GM20000 (cell line): ENCODE measurements around the gene GPR156.
"Not testable (repeated sequence)": the region's sequence is repeated elsewhere in the genome, so short reads cannot be mapped to it uniquely, and the experiment has no call there.

ENCODE experiments used
- DNase-seq: peaks from one replicate; pipeline ENCODE4 v3.0.0; 2012; ENCODE audit warnings: low spot score
- TF ChIP-seq, protein P1 (sequence below): IDR thresholded peaks from 2 replicates; pipeline ENCODE4 v1.5.1; 2012; ENCODE audit warnings: mild to moderate bottlenecking, control low read depth; ENCODE audit errors: extremely low read depth, missing control alignments

The GPR156 gene

DNA sequence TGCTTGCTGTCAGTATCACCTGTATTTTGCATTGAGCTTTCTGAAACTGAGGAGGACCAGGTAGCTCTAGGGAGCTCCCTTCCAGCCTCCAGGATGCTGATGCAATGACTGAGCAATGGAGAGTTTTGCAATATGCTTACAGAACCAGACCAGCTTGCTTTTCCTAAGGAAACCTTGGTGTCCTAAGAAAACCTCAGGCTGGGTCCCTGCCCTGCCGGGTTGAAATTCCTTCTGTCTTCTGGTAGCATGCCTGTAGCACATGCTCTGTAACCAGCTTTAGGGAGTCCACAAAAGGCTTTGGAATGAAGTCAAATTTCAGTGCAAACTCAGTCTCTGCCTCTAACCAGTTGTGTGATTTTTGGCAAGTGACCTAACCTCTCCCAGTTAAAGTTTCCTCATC lies 125.0 kb downstream of the GPR156 start:
- TF ChIP-seq, protein P1, sequence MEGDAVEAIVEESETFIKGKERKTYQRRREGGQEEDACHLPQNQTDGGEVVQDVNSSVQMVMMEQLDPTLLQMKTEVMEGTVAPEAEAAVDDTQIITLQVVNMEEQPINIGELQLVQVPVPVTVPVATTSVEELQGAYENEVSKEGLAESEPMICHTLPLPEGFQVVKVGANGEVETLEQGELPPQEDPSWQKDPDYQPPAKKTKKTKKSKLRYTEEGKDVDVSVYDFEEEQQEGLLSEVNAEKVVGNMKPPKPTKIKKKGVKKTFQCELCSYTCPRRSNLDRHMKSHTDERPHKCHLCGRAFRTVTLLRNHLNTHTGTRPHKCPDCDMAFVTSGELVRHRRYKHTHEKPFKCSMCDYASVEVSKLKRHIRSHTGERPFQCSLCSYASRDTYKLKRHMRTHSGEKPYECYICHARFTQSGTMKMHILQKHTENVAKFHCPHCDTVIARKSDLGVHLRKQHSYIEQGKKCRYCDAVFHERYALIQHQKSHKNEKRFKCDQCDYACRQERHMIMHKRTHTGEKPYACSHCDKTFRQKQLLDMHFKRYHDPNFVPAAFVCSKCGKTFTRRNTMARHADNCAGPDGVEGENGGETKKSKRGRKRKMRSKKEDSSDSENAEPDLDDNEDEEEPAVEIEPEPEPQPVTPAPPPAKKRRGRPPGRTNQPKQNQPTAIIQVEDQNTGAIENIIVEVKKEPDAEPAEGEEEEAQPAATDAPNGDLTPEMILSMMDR, result no peak
- no peak for DNase-seq

DNA sequence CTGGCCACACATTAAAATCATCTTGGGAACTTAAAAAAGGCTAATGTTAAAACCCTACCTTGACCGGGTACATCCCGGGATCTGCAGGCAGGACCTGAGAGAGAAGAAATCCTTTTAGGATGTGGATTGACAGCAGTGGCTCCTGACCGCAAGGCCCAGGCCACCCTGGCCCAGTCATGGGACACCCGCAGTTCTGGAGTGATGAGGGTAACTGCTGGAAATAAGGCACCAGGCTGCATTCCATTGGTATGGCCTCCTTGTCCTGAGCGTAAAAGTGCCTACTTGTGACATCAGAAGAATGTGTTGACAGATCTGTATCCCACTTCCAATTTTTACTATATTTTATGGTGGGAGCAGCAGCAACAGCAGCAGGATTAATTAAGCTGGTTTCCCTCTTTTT lies 127.3 kb downstream of the GPR156 start:
- no peak for DNase-seq
- TF ChIP-seq, protein P1, result no peak

DNA sequence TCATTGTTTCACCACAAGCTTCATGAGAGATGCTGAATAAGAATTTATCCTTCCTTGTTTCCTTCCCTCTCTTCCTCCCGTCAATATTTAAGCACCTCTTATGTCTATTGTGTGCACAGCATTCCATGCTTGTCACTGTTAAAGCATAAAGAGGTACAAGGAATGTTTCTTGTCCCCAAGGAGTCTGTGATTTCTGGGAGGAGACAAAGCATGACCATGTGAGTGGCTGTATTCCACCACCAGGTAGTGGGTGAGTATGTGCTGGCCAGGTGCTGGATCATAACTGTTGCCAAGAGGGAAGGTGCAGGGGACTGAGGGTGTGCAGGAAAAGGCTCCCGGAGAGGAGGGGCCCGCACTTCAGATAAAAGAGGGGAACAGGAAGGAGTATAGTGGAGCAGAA lies 127.9 kb downstream of the GPR156 start:
- TF ChIP-seq, protein P1, result no peak
- DNase-seq, result no peak

DNA sequence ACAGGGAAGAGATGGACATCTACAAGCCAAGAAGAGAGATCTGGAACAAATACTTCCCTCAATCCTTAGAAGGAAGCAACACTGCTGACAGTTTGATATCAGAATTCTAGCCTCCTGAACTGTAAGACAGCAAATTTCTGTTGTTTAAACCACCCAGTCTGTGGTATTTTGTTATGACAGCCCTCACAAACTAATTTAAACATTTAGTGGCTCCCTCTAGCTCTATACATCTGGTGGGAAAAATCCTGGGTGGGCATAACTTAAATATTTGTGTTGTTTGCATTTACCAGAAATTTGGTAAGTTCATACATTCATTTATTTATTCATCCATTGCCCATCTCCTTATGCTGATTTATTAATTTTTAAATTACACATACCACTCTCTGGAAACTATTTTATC lies 128.3 kb downstream of the GPR156 start:
- DNase-seq, result no peak
- TF ChIP-seq, protein P1, result no peak

DNA sequence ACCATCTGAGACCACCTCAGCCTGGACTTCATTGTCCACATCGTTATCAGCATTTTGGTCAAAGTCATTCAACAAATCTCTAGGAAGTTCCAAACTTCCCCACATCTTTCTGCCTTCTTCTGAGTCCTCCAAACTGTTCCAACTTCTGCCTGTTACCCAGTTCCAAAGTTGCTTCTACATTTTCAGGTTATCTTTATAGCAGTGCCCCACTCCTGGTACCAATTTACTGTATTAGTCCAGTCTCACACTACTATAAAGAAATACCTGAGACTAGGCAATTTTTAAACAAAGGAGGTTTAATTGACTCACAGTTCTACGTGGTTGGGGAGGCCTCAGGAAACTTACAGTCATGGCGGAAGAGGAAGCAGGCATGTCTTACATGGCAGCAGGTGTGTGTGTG lies 129.3 kb downstream of the GPR156 start:
- not testable (repeated sequence) for DNase-seq

DNA sequence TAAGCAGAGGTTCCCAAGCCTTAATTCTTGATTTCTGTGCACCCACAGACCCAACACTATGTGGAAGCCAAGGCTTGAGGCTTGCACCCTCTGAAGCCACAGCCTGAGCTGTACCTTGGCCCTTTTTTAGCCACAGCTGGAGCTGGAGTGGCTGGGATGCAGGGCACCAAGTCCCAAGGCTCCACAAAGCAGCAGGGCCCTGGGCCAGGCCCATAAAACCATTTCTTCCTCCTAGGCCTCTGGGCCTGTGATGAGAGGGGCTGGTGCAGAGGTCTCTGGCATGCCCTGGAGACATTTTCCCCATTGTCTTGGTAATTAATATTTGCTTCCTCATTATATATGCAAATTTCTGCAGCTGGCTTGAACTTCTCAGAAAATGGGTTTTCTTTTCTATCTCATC lies 129.9 kb downstream of the GPR156 start:
- TF ChIP-seq, protein P1, result no peak
- DNase-seq, result no peak

DNA sequence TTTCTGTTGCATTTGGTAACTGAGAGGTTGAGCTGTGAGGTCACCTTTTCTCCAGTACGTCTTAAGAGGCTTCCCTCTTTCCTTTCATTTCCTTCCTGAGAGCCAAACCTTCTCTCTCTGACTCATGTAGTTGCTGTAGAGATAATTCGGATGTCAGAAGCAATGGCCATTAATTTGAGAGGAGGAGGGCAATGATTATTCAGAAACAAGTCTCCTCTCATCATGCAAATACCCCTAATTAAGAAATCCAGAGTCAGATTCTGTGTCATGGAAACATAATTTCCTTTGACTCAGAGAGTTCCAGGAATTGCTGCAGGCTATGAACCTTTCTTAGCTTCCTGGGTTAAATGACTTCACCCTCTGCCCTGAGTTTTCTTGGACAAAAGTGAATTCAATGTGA lies 131.7 kb downstream of the GPR156 start:
- TF ChIP-seq, protein P1, result no peak
- no peak for DNase-seq

DNA sequence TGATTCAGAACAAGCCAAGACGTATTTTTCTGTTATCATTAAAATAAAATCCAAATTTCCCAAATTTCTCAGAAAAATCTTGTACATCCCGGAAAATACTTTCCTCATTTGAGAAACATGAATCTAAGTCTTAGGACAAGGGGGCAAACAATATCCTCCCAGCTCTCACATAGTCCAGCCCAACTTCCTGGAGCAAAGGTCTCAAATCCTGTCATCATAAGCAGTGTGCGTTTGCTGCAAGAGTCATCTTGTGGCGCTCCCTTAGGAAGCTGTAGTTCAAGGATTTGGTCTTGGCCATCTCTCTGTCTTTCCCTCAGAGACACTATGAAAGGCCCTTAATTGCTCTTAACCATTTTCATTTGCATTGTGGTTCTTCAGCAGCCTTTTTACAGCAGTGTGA lies 133.2 kb downstream of the GPR156 start:
- DNase-seq, result no peak
- TF ChIP-seq, protein P1, result no peak
